Esophagus squamous epithelium (tissue), 4 donors: ENCODE data around the gene INMT.

Experiments used
- CTCF ChIP-seq, 6 experiments: fragments of 450-650 bp in 4 of 6; fragments of 200-600 bp in 2 of 6; sonication (generic) in 2 of 6; IDR thresholded peaks; one replicate each; pipeline ENCODE4 v1.5.1; 2016 to 2019; ENCODE audit warnings: antibody characterized with exemption in 6 of 6, mild to moderate bottlenecking in 4 of 6, moderate library complexity in 4 of 6
- POLR2A ChIP-seq, 4 donors: fragments of 450-650 bp; IDR thresholded peaks; one replicate each; pipeline ENCODE4 v1.6.1; 2017; ENCODE audit warnings: antibody characterized with exemption in 4 of 4, mild to moderate bottlenecking in 4 of 4, moderate library complexity in 3 of 4

GRCh38 chr7:30721211-30721610, 30.7 kb upstream of the INMT start:
- TF ChIP-seq CTCF (IDR thresholded peaks at IDR 0.05) (no peak), POLR2A (IDR thresholded peaks at IDR 0.05) (no peak)
